ENCODE data around the gene PMPCB.
"Not testable (repeated sequence)": the region's sequence is repeated elsewhere in the genome, so short reads cannot be mapped to it uniquely, and the experiment has no call there.

PMPCB gene, protein sequence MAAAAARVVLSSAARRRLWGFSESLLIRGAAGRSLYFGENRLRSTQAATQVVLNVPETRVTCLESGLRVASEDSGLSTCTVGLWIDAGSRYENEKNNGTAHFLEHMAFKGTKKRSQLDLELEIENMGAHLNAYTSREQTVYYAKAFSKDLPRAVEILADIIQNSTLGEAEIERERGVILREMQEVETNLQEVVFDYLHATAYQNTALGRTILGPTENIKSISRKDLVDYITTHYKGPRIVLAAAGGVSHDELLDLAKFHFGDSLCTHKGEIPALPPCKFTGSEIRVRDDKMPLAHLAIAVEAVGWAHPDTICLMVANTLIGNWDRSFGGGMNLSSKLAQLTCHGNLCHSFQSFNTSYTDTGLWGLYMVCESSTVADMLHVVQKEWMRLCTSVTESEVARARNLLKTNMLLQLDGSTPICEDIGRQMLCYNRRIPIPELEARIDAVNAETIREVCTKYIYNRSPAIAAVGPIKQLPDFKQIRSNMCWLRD

DNA sequence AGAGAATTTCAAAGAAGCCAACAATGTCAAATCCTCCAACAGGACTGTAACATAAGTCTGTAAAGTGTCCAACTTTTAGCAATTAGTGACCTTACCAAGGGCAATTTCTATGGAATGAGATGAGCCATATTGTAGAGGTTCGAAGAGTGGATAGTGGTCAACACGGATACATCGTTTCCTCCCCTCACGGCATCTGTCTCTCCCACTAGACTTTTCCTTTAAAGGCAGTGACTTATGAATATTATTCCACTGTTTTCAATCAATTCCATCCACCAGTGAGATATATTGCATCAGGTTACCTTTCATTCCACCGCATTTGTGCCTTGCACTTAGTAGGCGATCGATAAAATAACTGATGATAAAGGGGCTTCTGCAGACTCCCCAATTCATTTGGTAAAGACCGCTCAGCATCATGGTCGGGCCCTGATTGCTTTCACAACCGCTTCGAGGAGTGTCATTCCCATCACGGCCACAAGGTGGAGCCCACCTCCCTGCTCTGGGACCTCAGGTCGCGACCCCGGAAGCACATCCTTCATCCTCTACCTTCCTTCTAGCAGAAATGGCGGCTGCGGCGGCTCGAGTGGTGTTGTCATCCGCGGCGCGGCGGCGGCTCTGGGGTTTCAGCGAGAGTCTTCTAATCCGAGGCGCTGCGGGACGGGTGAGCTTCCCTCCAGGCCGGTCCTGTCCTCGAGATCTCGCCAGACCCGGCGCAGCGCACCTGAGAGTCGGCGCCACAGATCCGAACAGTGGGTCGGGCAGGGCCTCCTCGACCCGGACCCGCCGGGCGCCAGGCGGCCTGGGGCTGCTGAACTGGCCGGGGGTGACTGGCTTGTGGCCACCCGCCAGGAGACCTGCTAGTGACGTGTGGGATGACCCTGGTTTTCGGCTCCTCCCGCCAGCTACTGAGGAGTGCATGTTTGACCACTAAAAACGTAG, at the start of gene PMPCB:
TSS of gene PMPCB (plus strand) at position 535 of the 936 bp plus-strand sequence. CDS start at position 560, 25 bp downstream.
- Mint-ChIP-seq H3K36me3 (ENCODE audit: low read depth) (peaks cover 35% of the 10 kb centered on the region), H3K27me3 (no peaks in the 10 kb centered on the region), H3K9me3 (no peaks in the 10 kb centered on the region), H3K4me3 (peak within 1 kb of the TSS; percentile 85), H3K4me1 (ENCODE audit: low read depth) (peaks cover 21% of the 10 kb centered on the region), H3K27ac (peak within 1 kb of the TSS; percentile 88)
- intact Hi-C loops (cut with micrococcal nuclease) = loop anchor here (1.0 to 2.0 kb wide), 2 partner anchors 52 to 110 kb away; no protein-coding TSS in a partner anchor

DNA sequence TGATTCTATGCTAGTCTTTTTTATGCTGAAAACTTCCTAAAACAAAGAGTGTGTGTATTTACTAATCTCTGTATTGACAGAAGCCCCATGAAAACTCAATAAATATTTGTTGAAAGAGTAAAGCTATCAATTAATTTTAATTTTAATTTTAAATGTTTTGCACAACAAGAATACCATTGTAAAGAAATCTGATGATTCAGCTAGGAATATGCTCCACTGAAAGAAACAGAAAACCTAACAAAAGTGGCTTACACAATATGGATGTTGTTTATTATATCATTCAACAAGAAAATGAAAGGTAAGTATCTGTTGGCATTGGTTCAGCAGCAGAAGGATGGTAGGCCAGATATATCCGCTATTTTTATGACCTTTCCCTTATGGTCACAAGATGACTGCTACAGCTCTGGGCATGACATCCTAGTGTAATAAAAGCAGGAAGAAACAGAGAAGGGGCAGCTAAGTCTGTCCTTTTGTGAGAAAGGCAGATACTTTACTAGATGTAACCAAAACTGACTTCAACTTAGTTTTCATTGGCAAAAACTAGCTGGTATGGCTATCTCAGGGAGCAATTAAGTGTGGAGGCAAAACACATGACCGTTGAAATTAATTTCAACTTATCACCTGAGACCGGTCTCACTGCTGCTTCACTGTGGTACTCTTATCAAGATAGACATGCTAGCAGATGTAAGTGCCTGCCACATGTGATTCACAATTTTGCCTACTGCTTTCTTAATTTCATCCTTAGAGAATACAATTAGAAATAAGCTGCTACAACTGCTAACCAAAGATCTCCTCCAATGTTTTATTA, 43.3 kb upstream of the PMPCB start:
- H3K4me3 Mint-ChIP-seq; intact Hi-C loops (cut with micrococcal nuclease); H3K27me3 Mint-ChIP-seq; H3K9me3 Mint-ChIP-seq; H3K27ac Mint-ChIP-seq; H3K36me3 Mint-ChIP-seq (ENCODE audit: low read depth); H3K4me1 Mint-ChIP-seq (ENCODE audit: low read depth): not testable (repeated sequence)

DNA sequence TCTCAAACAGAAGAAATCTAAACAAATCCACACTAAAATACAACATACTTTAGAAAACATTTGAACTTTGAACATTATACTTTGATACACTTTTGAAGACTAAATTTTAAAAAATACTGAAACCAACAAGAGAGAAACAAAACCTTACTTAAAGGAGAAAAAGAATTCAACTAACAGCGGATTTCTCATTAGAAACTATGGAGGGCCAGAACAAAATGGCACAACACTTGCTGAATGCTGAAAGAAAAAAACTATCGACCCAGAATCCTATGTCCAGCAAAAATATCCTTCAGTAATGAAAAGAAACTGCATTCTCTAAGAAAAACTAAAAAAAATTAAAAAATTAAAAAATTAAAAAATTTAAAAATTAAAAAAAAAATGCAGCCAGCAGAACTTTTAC, 33.2 kb upstream of the PMPCB start:
- H3K36me3 Mint-ChIP-seq (ENCODE audit: low read depth); H3K4me1 Mint-ChIP-seq (ENCODE audit: low read depth); H3K27me3 Mint-ChIP-seq; intact Hi-C loops (cut with micrococcal nuclease); H3K27ac Mint-ChIP-seq; H3K9me3 Mint-ChIP-seq; H3K4me3 Mint-ChIP-seq: not testable (repeated sequence)

DNA sequence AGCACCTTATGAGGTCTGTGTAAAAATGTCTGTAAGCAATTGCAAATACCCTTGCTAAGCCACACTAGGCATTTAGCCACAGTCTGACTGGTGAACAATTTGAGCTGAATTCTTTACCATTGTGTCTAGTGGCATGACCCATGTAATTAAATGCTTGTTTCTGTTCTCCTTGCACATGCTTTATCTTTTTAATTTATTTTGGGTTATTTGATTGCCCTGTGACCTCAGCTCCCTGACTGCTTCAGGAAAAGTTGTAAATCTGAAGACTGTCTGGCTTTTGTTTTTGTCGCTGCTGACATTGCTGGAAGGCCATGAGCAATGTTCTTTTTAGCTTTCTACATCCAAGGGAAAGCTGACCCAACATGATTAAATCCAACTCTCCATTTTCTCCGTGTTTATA, 31.0 kb upstream of the PMPCB start:
- H3K9me3 Mint-ChIP-seq; H3K27me3 Mint-ChIP-seq; H3K36me3 Mint-ChIP-seq (ENCODE audit: low read depth); H3K4me3 Mint-ChIP-seq; H3K4me1 Mint-ChIP-seq (ENCODE audit: low read depth); intact Hi-C loops (cut with micrococcal nuclease); H3K27ac Mint-ChIP-seq: not testable (repeated sequence)

DNA sequence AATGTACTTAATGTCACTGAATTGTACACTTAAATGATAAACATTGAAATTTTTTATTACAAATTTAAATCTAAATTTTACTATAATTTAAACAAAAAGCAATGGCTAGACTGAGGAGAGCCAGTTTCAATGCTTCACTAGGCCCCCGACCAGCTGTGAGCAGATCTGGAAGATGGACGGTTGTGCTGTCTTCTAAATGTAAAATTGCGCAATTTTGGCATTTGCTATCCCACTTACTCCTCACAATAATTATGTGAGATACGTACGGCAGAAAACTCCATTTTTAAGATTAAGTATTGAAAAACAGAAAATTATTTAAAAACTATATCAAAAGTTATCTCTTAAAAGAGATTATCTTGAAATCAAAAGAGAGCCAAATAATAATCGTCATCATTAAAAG, 23.9 kb upstream of the PMPCB start:
- H3K4me3 Mint-ChIP-seq; H3K27me3 Mint-ChIP-seq; H3K4me1 Mint-ChIP-seq (ENCODE audit: low read depth); H3K27ac Mint-ChIP-seq; H3K36me3 Mint-ChIP-seq (ENCODE audit: low read depth); intact Hi-C loops (cut with micrococcal nuclease); H3K9me3 Mint-ChIP-seq: not testable (repeated sequence)

DNA sequence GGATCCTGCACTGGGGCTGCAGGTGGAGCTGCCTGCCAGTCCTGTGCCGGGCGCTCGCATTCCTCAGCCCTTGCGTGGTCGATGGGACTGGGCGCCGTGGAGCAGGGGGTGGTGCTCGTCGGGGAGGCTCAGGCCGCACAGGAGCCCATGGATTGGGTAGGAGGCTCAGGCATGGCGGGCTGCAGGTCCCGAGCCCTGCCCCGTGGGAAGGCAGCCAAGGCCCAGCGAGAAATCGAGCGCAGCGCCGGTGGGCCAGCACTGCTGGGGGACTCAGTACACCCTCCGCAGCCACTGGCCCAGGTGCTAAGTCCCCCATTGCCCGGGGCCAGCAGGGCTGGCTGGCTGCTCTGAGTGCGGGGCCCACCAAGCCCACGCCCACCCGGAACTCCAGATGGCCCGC, 22.4 kb upstream of the PMPCB start:
- H3K27ac Mint-ChIP-seq; H3K4me3 Mint-ChIP-seq; H3K9me3 Mint-ChIP-seq; H3K27me3 Mint-ChIP-seq; intact Hi-C loops (cut with micrococcal nuclease); H3K36me3 Mint-ChIP-seq (ENCODE audit: low read depth): not testable (repeated sequence)
- H3K4me1 Mint-ChIP-seq (ENCODE audit: low read depth) = peaks cover 10% of the 10 kb centered on the region

DNA sequence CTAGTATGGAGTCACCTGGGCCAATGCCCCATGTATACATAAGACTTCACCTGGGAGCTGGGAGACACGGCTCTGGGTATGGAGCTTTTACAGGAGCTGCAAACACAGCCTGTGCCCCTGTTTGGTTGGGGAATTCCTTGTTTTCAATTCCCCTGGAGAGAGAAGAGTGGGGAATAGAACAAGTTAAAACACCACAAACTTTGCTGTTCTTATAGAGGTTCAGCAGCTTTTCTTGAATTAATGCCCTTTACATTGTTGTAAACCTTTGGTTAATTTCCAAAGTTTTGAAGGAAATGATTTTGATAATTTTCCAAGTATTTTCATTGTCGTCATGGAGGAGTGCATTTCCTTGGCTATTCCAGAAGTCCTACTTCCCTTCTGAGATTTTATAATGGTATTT, 19.0 kb upstream of the PMPCB start:
- H3K4me3 Mint-ChIP-seq; H3K9me3 Mint-ChIP-seq; H3K27ac Mint-ChIP-seq; intact Hi-C loops (cut with micrococcal nuclease); H3K36me3 Mint-ChIP-seq (ENCODE audit: low read depth): not testable (repeated sequence)
- H3K4me1 Mint-ChIP-seq (ENCODE audit: low read depth) = peaks cover 23% of the 10 kb centered on the region
- H3K27me3 Mint-ChIP-seq = peaks cover 26% of the 10 kb centered on the region

DNA sequence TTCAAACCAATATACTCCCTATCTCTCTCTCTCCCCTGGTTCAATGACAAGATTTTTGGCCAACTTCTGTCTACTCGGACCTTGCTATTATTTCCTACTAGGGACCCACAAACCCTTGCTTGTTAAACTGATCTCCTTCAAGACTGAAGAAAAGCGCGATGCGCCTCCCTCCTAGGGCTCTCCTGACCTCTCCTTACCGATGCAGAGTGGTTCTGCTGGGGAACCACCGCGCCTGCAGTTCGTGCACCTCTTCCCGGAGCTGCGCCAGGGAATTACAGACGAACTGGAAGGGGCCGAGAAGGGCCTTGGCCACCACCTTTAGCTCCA, 17.6 kb upstream of the PMPCB start:
- H3K36me3 Mint-ChIP-seq (ENCODE audit: low read depth); intact Hi-C loops (cut with micrococcal nuclease); H3K9me3 Mint-ChIP-seq: not testable (repeated sequence)
- Mint-ChIP-seq H3K4me3 (peak overlapping the region; percentile 85), H3K4me1 (ENCODE audit: low read depth) (peaks cover 23% of the 10 kb centered on the region), H3K27me3 (peaks cover 26% of the 10 kb centered on the region), H3K27ac (peak overlapping the region; percentile 55)

DNA sequence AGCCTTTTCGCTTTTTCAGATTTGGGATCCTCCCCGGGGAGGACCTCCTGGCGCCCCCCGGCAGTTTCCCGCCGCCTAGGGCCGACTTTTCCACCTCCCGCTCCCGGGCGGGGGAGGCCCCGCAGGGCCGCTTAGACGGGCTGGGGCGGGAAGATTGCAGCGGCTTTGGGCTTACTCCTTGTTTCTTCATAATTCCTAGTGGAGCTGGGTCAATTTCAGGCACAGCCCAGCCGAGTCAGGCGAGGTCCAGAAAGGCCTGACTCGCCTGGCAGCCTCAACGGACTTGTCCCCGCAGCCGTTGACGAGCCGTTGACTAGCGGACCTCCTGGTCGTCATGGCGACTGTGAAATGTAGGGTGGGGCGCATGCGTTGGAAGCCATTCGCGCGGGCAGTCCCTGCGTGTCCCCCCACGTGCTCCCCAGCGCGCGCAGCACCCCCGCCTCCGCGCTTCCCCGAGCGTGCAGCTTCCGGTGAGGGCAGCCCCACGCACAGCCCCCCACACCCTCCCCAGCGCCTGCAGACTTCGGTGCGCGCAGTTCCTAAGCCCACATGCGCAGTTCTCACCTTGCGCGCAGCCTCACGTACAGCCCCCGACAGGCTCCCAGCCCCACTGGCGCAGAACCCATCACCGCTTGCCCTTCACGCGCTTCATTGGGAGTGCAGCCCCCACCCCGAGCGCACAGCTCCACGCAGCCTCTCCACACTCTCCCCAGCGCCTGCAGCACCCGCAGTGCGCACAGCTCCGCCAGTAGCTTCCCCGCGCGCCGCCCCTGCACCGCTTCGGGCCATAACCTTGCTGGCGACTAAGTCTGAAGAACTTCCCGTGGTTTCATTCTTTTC, 17.1 kb upstream of the PMPCB start:
- H3K27ac Mint-ChIP-seq = peak overlapping the region; percentile 55
- intact Hi-C loops (cut with micrococcal nuclease); H3K9me3 Mint-ChIP-seq; H3K36me3 Mint-ChIP-seq (ENCODE audit: low read depth): not testable (repeated sequence)
- peaks cover 23% of the 10 kb centered on the region for H3K4me1 Mint-ChIP-seq (ENCODE audit: low read depth)
- H3K4me3 Mint-ChIP-seq = peak overlapping the region; percentile 85
- peaks cover 26% of the 10 kb centered on the region for H3K27me3 Mint-ChIP-seq

DNA sequence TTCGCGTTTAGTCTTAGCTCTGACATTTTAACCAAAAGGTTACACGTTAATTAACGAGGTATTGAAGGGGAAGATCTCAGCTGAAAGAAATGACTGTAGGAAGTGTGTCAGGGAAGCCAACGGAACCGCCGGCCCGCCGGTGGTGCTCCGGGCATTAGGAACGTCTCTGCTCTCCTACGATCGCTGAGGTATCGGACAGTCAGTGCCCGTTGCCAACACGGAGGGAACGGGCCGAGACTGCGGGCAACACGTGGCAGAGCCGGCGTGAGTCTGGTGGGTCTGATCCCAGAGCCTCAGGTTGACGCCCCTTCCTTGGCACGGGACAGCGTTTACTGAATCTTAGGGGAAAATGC, 16.5 kb upstream of the PMPCB start:
- H3K36me3 Mint-ChIP-seq (ENCODE audit: low read depth); H3K9me3 Mint-ChIP-seq; H3K27ac Mint-ChIP-seq; intact Hi-C loops (cut with micrococcal nuclease): not testable (repeated sequence)
- Mint-ChIP-seq H3K27me3 (peaks cover 26% of the 10 kb centered on the region), H3K4me3 (peak overlapping the region; percentile 85), H3K4me1 (ENCODE audit: low read depth) (peaks cover 23% of the 10 kb centered on the region)

DNA sequence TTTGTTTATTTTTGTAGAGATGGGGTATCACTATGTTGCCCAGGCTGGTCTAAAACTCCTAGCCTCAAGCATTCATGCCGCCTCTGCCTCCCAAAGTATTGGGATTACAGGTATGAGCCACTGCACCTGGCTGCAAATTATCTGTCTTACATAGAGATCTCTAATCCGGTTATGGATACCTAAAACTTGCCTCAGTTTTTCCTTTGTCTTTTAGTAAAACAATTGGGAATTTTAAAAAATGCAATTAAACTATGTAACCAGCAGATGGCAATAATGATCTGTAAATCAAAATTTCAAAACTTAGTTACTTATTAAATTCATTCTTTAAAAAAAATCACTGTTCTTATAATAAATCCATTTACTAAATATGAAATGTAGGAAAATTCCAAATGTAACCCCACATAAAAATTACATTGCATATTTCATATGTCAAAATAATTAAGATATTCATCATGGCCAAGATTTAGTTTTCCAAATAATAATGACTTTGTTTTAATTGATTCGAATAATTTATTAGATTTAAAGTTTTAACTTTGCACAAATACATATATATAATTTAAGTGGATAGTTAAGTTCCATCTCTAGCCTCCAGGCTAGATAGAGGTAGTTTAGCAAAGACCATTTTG, 14.3 kb upstream of the PMPCB start:
- H3K27ac Mint-ChIP-seq; H3K4me3 Mint-ChIP-seq; H3K9me3 Mint-ChIP-seq; intact Hi-C loops (cut with micrococcal nuclease); H3K36me3 Mint-ChIP-seq (ENCODE audit: low read depth): not testable (repeated sequence)
- H3K27me3 Mint-ChIP-seq = peaks cover 26% of the 10 kb centered on the region
- H3K4me1 Mint-ChIP-seq (ENCODE audit: low read depth) = peaks cover 23% of the 10 kb centered on the region

DNA sequence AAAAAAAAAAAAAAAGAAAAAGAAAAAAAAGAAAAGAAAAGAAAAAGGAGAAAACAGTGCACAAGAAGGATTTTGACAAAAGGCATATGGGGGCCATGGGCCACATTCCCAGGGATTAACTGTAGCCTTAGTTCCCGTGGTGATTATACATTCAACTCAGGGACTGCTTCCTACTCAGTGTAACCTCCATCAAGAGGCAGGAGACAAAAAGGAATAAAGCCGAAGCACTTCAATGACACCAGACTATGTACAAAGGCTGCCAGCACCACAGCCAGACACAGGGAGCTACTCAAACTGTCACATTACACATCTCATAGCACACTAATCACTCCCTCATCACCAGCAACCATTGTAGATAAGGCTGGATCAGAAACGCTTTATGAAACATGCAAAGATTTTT, 5.1 kb upstream of the PMPCB start:
- Mint-ChIP-seq H3K4me3 (no peak overlapping the region), H3K27ac (no peak overlapping the region), H3K4me1 (ENCODE audit: low read depth) (peaks cover 7% of the 10 kb centered on the region), H3K36me3 (ENCODE audit: low read depth) (no peaks in the 10 kb centered on the region), H3K9me3 (no peaks in the 10 kb centered on the region), H3K27me3 (no peaks in the 10 kb centered on the region)
- intact Hi-C loops (cut with micrococcal nuclease) = no loop called here

DNA sequence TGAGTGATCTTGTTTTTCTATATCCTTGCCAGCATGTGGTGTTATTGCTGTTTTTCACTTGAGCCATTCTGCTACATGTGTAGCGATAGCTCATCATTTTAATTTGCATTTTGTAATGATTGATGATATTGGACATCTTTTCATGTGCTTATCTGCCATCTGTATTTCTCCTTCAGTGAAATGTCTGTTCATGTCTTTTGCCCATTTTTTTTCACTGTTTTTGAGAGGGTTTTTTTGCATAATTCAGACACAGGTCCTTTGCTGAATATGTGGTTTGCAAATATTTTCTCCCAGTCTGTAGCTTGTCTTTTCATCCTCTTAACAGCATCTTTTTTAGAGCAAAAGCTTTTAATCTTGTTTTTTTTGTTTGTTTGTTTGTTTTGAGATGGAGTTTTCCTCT, 3.7 kb upstream of the PMPCB start:
- peaks cover 16% of the 10 kb centered on the region for H3K4me1 Mint-ChIP-seq (ENCODE audit: low read depth)
- no peaks in the 10 kb centered on the region for H3K9me3 Mint-ChIP-seq
- H3K36me3 Mint-ChIP-seq (ENCODE audit: low read depth) = peaks cover 6% of the 10 kb centered on the region
- no peak overlapping the region for H3K4me3 Mint-ChIP-seq
- intact Hi-C loops (cut with micrococcal nuclease) = no loop called here
- H3K27me3 Mint-ChIP-seq = no peaks in the 10 kb centered on the region
- no peak overlapping the region for H3K27ac Mint-ChIP-seq

Measured in dendritic cell treated with granulocyte-macrophage colony-stimulating factor and Interleukin-4, amounts not matched to agents 40 ng/mL and 50 ng/mL, for 4 days (primary cell).